KOPT-K1 (cell line): ENCODE results near the gene RTBDN.

Source experiments
- H3K27ac ChIP-seq: fragments of 200-600 bp; sonication (generic); 2 replicates; pipeline ENCODE4 v1.5.1; 2016; ENCODE audit warnings: antibody characterized with exemption, mild to moderate bottlenecking, low read depth, low read length; ENCODE audit not compliant: poor library complexity, severe bottlenecking
- H3K36me3 ChIP-seq: fragments of 200-600 bp; sonication (generic); 2 replicates; pipeline ENCODE4 v1.5.1; 2017; ENCODE audit warnings: antibody characterized with exemption, mild to moderate bottlenecking, low read length, moderate library complexity; ENCODE audit not compliant: insufficient read depth
- H3K9me3 ChIP-seq: fragments of 200-600 bp; sonication (generic); 2 replicates; pipeline ENCODE4 v1.5.1; 2017; ENCODE audit warnings: antibody characterized with exemption, low read length, mild to moderate bottlenecking; ENCODE audit not compliant: insufficient read depth, poor library complexity, severe bottlenecking

The RTBDN gene

DNA sequence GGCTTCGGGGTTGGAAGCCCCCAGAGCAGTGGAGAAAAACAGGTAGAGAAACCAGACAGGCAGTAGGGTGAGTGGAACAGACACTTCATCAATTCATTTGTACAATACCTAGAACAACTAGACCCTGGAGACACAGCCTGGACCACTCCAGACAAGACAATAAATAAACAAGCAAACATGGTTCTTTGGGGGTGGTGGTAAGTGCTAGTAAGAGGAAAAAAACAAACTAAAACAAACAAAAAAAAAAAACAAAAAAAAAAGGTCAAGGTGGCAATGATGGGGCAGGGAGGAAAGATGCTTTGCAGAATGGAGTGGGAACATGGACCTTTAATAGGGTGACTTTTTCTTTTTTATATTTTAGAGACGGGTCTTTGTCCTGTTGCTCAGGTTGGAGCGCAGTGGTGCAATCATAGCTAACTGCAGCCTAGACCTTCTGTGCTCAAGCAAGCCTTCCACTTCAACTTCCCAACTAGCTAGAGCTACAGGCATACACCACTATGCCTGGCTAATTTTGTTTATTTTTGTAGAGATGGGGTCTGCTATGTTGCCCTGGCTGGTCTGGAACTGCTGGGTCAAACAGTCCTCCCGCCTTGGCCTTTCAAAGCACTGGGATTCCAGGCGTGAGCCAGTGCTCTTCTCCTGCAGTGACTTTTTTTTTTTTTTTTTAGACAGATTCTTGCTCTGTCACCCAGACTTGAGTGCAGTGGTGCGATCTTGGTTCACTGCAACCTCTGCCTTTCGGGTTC is 40.0 kb downstream of the RTBDN start:
- Histone ChIP-seq H3K9me3 (no peaks in the 10 kb centered on the region), H3K27ac (peak overlapping the region; percentile 94), H3K36me3 (peaks cover 7% of the 10 kb centered on the region)

DNA sequence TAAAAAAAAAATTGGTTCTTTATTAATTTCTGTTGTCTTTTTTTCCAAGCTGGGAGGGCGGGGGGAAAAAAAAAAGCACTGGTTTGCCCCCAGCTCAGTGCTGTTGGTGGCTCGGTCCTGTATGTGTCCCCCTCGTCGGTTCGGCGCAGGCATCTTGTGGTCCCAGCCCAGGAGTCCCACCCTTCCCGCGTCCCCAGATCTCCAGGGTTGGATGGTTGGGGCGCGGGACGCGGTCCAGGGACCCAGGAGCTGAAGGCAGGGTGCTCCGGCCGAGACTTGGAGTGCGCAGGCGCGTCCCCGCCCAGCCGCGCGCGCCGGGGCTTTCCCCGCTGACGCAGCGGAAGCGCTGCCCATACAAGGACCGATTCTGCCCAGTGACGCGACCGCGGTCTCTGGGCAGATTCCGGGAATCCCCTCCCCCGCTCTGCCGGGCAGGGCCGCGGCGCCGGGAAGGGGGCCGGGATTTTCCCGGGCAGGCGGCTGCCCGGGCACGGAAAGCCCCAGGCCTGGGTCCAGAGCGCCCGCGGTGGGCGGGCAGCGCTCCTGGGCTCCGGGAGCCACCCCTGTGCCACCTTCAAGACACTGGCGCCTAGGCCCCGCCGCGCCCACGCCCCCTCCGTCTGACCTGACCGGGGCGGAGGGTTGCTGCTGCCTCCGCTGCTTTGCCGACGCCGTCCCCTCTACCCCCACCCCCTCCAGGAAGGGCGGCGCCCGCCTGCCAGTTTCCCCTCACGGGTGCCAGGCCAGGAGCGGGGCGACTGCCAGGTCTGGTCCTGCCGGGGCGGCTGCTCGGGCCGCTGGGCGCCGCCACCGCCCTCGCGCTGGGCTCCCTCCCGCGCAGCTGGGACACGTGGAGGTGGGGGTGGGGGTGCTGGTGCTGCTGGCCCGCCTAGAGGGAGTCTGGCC is 40.8 kb downstream of the RTBDN start:
- Histone ChIP-seq H3K27ac (peak overlapping the region; percentile 94), H3K9me3 (no peaks in the 10 kb centered on the region), H3K36me3 (peaks cover 4% of the 10 kb centered on the region; the same call in 1 of the 2 replicates)

GRCh38 chr19:12792853-12793289 is 41.5 kb downstream of the RTBDN start:
- no peaks in the 10 kb centered on the region for H3K9me3 ChIP-seq
- peaks cover 4% of the 10 kb centered on the region; the same call in 1 of the 2 replicates for H3K36me3 ChIP-seq
- H3K27ac ChIP-seq, result peak overlapping the region; percentile 94

GRCh38 chr19:12792051-12792852 is 42.1 kb downstream of the RTBDN start:
- H3K9me3 ChIP-seq, result no peaks in the 10 kb centered on the region
- peaks cover 4% of the 10 kb centered on the region; the same call in 1 of the 2 replicates for H3K36me3 ChIP-seq
- peak overlapping the region; percentile 94 for H3K27ac ChIP-seq

- peak within 1 kb of the TSS; percentile 94 for H3K27ac ChIP-seq
- no peaks in the 10 kb centered on the region for H3K9me3 ChIP-seq
- H3K36me3 ChIP-seq, result no peaks in the 10 kb centered on the region
These were observed 42.9 kb downstream of the RTBDN start, which contains the start of gene JUNB for GRCh38 chr19:12791345-12792050. TSS of gene JUNB (plus strand) at chr19:12791486. CDS start at chr19:12791772, 286 bp downstream.

DNA sequence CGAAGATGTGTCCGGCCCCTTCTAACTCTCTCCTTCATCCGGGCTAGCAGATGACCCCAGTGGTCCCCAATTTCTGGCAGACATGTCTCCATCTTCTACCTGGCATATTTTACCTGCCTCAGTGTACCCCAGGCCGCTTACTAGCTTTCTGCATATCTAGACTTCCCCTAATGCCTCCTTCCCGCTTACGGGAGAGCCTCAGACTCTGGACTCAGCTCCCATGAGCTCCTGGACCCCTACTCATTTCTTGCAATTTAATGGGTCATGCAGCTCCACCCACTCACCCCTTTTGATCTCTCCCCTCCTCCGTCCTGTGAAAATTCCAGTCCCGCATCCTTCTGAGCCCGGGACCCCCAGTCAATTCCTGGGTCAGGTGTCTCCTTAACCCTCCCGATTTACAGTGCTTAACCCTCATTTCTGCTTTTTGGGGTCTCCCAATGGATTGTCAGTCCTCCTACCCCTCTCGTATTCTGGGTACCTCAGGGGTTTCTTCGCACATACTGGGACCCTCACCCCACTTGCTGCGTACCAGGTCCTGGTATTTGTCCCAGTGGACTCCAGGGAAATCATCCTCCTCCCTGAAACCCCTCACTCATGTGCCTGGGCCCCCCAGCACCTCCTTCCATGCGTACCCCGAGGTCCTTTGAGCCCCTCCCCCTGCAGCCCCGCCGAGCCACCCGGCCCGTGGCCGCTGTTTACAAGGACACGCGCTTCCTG is 43.6 kb downstream of the RTBDN start:
- H3K9me3 ChIP-seq, result no peaks in the 10 kb centered on the region
- H3K27ac ChIP-seq, result peak overlapping the region; percentile 94
- no peaks in the 10 kb centered on the region for H3K36me3 ChIP-seq

DNA sequence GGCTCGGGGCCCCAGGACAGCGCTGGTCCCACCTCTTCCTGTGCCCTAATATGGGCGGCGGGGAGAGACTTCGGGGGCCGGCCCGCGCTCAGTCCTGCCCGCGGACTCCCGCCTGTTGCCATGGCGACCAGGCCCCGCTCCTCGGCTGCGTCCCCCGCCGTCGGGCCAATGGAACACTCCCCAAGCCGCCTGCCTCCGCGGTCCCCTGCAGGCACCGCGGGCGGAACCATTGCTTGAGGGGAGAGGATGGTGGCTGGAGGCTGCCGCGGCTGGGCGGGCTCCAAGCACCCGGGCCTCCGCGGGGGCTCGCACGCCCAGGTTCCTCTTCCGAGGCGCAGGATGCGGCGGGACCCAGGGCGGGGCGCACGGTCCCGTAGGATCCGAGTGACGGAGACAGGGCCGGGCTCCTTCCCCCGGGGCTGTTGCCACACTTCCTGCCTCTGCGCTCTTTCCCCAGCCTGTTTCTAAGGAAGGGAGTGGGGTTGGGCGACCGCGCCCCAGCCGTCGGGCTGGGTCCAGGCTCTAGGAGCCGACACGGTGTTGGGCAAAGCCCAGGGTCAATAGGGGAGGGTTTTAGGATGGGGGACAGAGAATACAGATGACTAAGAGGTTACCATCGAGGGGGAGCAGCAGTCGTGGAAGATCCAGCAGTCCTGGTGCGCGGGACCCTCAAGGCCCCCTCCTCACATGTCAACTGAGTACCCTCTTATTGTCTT is 44.3 kb downstream of the RTBDN start:
- Histone ChIP-seq H3K36me3 (no peaks in the 10 kb centered on the region), H3K27ac (peak overlapping the region; percentile 94), H3K9me3 (no peaks in the 10 kb centered on the region)

DNA sequence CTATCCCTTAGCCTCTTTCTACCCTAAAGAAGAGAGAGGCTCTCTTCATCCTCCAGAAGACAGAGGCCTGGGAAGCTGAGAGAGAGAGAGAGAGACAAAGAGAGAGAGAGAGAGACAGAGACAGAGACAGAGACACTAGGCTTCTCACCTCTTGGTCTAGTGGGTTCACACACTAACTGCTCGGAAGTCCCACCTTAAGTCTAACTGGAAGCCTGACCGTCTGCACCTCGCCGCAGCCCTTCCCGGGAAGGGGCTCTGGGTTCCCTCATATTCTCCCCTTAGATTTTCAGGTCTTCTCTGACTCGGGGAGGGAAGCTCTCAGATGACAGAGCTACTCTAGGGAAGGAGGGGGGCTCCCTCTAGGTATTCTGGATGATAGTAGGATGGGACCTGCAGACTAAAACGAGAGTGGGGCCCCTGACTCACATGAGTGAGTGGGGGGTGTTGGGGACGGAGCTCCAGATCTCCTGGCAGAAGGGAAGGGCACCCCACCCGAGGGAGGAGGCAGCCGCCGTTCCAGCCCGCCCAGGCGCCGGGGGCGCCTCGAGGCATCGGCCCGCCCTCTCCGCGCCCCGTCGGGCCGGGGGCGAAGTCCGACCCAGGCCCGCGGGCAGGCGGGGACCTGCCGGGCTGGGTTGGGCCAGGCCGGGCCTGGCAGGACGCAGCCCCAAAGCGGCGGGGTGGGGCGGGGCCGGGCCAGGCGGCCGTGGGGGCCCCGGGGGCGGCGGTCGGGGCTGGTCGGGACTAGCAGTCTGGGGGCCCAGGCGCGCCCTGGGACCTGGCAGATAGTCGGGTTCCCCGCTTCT is 45.1 kb downstream of the RTBDN start:
- no peaks in the 10 kb centered on the region for H3K36me3 ChIP-seq
- peak overlapping the region; percentile 94 for H3K27ac ChIP-seq
- no peaks in the 10 kb centered on the region for H3K9me3 ChIP-seq

DNA sequence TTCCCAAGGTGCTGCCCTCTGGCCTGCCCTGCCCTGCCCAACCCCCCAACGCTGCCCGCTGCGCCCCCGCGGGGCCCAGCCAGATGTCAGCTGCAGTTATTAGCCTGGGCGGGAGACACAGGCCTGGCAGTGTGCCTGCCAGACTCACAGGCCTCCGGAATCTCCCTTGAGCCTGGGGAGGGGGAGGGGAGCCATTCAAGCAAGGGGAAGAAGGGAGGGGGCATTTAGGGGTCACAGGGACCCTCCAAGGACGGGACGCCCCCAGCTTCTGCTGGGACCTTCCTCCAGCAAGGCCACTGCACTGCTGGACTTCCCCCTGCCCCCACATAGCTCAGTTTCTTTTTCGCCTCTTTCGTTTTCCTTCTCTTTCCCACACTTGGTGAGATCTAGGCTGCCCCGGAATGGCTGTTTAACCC is 45.7 kb downstream of the RTBDN start:
- no peaks in the 10 kb centered on the region for H3K36me3 ChIP-seq
- H3K27ac ChIP-seq, result peak overlapping the region; percentile 94
- no peaks in the 10 kb centered on the region for H3K9me3 ChIP-seq

DNA sequence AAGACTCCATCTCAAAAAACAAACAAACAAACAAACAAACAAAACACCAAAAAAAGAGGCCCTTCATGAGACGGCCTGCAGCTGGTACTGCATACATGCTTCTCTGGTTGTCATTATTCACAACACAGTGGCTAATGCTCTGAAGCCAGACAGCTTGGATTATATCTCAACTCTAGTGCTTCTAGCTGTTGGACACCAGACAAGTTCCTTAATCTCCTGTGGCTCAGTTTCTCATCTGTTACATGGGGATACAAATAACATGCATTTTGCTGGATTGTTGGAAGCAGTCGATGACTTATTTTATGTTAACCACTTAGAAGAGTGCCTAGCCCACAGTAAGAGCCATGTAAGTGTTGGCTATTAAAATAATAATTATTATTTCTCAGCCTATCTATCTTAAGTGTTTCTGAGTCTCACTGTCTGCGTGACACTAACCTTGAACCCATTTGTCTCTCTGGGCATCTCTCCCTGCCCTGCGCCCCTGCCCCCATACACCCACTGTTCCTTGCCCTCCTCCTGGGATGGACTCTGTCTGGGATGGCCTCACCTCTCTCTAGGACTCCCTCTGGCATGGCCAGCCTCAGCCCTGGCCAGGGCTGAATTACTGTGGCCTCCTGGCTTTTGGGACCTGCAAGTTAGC is 46.2 kb downstream of the RTBDN start:
- Histone ChIP-seq H3K27ac (peak overlapping the region; percentile 94), H3K9me3 (no peaks in the 10 kb centered on the region), H3K36me3 (no peaks in the 10 kb centered on the region)

DNA sequence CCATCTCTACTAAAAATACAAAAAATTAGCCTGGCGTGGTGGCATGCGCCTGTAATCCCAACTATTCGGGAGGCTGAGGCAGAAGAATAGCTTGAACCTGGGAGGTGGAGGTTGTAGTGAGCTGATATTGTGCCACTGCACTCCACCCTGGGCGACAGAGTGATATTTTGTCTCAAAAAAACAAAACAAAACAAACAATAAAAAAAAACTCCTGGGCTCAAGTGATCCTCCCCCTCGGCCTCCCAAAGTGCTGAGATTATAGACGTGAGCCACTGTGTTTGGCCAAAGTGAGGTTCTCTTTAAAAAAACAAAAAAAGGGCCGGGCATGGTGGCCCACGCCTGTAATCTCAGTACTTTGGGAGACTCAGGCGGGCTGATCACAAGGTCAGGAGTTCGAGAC is 46.9 kb downstream of the RTBDN start:
- H3K27ac ChIP-seq, result no peak overlapping the region

DNA sequence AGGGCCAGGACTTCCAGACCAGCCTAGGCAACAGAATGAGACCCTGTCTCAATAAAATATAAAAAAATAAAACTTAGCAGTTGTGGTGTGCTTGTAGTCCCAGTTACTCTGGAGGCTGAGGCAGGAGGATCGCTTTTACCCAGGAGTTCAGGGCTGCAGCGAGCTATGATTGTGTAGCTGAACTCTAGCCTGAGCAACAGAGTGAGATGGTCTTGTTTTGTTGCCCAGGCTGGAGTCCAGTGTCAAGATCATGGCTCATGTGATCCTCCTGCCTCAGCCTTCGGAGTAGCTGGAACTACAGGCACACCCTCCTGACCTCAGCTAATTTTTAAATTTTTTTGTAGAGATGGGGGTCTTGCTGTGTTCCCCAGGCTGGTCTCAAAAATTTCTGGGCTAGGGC is 47.4 kb downstream of the RTBDN start:
- Histone ChIP-seq H3K36me3 (no peaks in the 10 kb centered on the region), H3K9me3 (no peaks in the 10 kb centered on the region), H3K27ac (peak overlapping the region; percentile 99)

More for the DNA sequence above, 46.9 kb downstream of the RTBDN start:
- no peaks in the 10 kb centered on the region for H3K36me3 ChIP-seq
- H3K9me3 ChIP-seq, result no peaks in the 10 kb centered on the region
